Measurements from ENCODE around the gene F2. TPM values are rescaled to one million over a fixed set of nuclear protein-coding genes. Genes with fewer than 3 reads are reported as not detected.

The F2 gene
- total RNA-seq, 1 experiment from 2014 or later = not detected

DNA sequence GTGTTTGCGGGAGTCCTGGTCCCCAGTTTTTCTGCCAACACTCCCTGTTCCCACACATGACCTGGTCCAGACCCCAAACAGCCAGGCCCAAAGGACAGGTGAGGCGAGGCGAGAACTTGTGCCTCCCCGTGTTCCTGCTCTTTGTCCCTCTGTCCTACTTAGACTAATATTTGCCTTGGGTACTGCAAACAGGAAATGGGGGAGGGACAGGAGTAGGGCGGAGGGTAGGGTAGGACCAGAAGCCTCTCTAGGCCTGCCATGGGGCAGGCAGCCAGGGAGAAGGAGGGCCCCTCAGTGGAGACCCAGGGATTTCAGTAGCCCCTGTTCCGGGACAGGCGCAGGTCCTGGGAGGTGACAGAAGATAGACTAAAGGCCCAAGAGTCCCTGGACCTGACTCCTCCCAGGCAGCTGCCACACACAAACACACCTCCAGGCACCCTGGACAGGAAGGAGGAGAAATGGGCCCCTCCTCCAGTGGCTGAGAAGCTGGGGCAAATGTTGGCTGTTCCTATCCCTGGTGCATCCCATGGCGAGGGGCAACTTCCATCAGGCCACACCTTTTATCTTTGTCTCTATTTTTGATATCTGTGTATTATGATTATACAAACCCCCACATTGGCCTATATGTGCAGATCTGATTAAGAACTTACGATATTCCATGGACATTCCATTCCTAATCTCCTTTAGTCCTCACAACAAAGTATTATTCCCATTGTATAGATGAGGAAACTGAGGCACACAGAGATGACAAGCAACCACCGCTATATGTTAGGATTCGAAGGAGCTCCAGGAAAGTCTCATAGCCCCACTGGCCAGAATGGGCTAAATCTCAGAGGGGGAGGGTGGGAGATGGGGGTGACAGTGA, 626 bp upstream of the F2 start:
- Mint-ChIP-seq H3K4me1 (ENCODE audit: insufficient read depth, unreplicated experiment) (no peaks in the 10 kb centered on the region), H3K36me3 (ENCODE audit: insufficient read depth, unreplicated experiment) (no peaks in the 10 kb centered on the region), H3K27me3 (ENCODE audit: insufficient read depth, unreplicated experiment) (no peaks in the 10 kb centered on the region), H3K9me3 (ENCODE audit: unreplicated experiment) (no peaks in the 10 kb centered on the region), H3K4me3 (ENCODE audit: unreplicated experiment) (no peak overlapping the region), H3K27ac (ENCODE audit: low read depth, unreplicated experiment) (no peak overlapping the region)
- TF ChIP-seq, protein P1, sequence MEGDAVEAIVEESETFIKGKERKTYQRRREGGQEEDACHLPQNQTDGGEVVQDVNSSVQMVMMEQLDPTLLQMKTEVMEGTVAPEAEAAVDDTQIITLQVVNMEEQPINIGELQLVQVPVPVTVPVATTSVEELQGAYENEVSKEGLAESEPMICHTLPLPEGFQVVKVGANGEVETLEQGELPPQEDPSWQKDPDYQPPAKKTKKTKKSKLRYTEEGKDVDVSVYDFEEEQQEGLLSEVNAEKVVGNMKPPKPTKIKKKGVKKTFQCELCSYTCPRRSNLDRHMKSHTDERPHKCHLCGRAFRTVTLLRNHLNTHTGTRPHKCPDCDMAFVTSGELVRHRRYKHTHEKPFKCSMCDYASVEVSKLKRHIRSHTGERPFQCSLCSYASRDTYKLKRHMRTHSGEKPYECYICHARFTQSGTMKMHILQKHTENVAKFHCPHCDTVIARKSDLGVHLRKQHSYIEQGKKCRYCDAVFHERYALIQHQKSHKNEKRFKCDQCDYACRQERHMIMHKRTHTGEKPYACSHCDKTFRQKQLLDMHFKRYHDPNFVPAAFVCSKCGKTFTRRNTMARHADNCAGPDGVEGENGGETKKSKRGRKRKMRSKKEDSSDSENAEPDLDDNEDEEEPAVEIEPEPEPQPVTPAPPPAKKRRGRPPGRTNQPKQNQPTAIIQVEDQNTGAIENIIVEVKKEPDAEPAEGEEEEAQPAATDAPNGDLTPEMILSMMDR (IDR thresholded peaks at IDR 0.05; ENCODE audit: unreplicated experiment) = no peak
- BruUV-seq (replicated peaks) = no TSS peak
- CTCF ChIA-PET = no interaction called here
- intact Hi-C loops (cut with micrococcal nuclease) = no loop called here
- no peak for DNase-seq (ENCODE audit: unreplicated experiment)
- POLR2A ChIA-PET = no interaction called here

DNA sequence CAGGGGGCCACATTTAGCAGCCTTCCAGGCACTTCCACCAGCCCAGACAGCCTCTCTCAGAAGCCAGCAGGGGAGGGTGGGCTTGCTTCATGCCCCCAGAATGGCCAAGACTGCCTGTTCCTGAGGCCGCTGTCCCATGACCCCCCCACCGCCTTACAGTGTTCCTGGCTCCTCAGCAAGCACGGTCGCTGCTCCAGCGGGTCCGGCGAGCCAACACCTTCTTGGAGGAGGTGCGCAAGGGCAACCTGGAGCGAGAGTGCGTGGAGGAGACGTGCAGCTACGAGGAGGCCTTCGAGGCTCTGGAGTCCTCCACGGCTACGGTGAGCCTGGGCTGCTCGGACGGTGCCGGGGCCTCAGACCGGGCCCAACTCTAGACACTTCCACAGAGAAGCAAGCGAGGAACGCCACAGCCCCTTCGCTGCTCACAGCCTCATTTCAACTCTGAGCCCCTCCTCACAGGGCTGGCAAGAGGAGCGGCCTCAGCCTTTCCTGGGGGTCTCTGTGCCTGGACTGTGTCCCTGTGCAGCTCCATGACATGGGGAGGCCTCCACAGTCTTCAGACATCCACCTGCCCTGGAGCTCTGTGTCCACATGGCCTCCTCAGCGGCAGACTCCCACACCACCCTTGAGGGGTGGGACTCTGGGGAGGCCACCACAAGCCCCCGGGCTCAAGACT, 668 bp downstream of the F2 start:
- H3K27ac Mint-ChIP-seq (ENCODE audit: low read depth, unreplicated experiment) = no peak overlapping the region
- H3K36me3 Mint-ChIP-seq (ENCODE audit: insufficient read depth, unreplicated experiment) = no peaks in the 10 kb centered on the region
- TF ChIP-seq, protein P1 (IDR thresholded peaks at IDR 0.05; ENCODE audit: unreplicated experiment) = no peak
- H3K4me3 Mint-ChIP-seq (ENCODE audit: unreplicated experiment) = no peak overlapping the region
- H3K9me3 Mint-ChIP-seq (ENCODE audit: unreplicated experiment) = no peaks in the 10 kb centered on the region
- DNase-seq (ENCODE audit: unreplicated experiment) = no peak
- POLR2A ChIA-PET = no interaction called here
- no peaks in the 10 kb centered on the region for H3K4me1 Mint-ChIP-seq (ENCODE audit: insufficient read depth, unreplicated experiment)
- H3K27me3 Mint-ChIP-seq (ENCODE audit: insufficient read depth, unreplicated experiment) = no peaks in the 10 kb centered on the region
- BruUV-seq (replicated peaks) = no TSS peak
- CTCF ChIA-PET = no interaction called here
- intact Hi-C loops (cut with micrococcal nuclease) = no loop called here

DNA sequence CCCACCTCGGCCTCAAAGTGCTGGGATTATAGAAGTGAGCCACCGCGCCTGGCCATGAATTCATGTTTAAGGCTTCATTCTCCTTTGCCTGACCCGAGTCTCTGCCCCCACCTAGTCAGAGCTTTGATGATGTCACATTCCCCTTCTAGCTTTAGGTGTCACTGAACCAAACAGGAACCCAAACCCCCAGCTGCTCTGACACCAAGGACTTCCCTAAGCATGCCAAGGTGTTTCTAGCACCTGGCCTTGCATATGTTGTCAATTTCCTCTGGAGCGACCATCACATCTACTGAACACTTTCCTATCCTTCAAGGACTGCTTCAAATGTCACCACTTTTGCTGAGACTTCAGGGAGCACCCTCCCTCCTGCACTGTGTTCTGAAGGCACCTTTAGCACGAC, 2.3 kb downstream of the F2 start:
- no peak for DNase-seq (ENCODE audit: unreplicated experiment)
- POLR2A ChIA-PET = no interaction called here
- Mint-ChIP-seq H3K4me1 (ENCODE audit: insufficient read depth, unreplicated experiment) (no peaks in the 10 kb centered on the region), H3K36me3 (ENCODE audit: insufficient read depth, unreplicated experiment) (no peaks in the 10 kb centered on the region), H3K9me3 (ENCODE audit: unreplicated experiment) (no peaks in the 10 kb centered on the region), H3K4me3 (ENCODE audit: unreplicated experiment) (no peak overlapping the region), H3K27me3 (ENCODE audit: insufficient read depth, unreplicated experiment) (no peaks in the 10 kb centered on the region), H3K27ac (ENCODE audit: low read depth, unreplicated experiment) (no peak overlapping the region)
- TF ChIP-seq, protein P1 (IDR thresholded peaks at IDR 0.05; ENCODE audit: unreplicated experiment) = no peak
- CTCF ChIA-PET = interaction anchor here (0.7 kb wide), 1 partner anchor 97 kb away, joined by 3 read pairs; no protein-coding TSS in a partner anchor
- no TSS peak for BruUV-seq (replicated peaks)
- intact Hi-C loops (cut with micrococcal nuclease) = no loop called here

DNA sequence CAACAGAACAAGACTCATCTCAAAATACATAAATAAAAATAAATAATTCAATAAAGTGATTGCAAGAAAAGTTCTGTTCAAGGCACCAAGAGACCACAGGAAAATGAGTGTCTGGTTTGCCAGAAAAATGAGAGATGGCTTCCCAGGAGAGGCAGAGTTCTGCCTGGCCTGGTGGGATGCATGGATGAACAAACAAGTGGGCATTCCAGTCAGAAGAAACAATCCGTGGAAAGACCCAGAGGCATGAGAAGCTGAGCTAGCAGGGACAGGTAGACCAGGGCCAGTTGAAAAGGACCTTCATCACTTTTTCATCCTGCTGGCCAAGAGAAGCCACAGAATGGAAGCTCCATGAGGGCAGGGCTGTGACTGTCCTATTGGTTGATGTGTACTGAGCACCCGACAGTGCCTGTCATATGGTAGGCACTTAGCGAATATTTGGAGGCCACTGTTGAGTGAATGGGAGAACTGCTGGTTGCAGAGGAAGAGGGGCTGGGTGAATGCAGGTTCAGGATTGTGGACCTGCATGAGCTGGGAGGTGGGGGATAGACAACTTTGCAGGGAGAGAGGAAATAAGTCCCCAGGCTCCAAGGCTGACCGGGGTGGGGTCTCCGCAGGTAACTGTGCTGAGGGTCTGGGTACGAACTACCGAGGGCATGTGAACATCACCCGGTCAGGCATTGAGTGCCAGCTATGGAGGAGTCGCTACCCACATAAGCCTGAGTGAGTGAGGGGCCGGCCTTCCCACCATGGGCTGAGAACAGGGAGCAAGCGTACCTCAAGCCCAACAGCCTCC, 3.7 kb downstream of the F2 start:
- POLR2A ChIA-PET = no interaction called here
- no TSS peak for BruUV-seq (replicated peaks)
- no peak for DNase-seq (ENCODE audit: unreplicated experiment)
- intact Hi-C loops (cut with micrococcal nuclease) = no loop called here
- TF ChIP-seq, protein P1 (IDR thresholded peaks at IDR 0.05; ENCODE audit: unreplicated experiment) = no peak
- CTCF ChIA-PET = no interaction called here
- Mint-ChIP-seq H3K4me1 (ENCODE audit: insufficient read depth, unreplicated experiment) (no peaks in the 10 kb centered on the region), H3K27ac (ENCODE audit: low read depth, unreplicated experiment) (no peak overlapping the region), H3K9me3 (ENCODE audit: unreplicated experiment) (no peaks in the 10 kb centered on the region), H3K27me3 (ENCODE audit: insufficient read depth, unreplicated experiment) (no peaks in the 10 kb centered on the region), H3K36me3 (ENCODE audit: insufficient read depth, unreplicated experiment) (no peaks in the 10 kb centered on the region), H3K4me3 (ENCODE audit: unreplicated experiment) (no peak overlapping the region)
